HFF-Myc (cell line): ENCODE measurements around the gene PTH1R.

Experiments
- DNase-seq: peaks from one replicate; pipeline ENCODE4 v3.0.0-alpha.2; 2011; ENCODE audit warnings: low read depth; ENCODE audit errors: extremely low read depth
- H3K4me3 ChIP-seq: replicated peaks from 2 replicates; pipeline ENCODE4 v1.5.1; 2011; ENCODE audit warnings: low read depth, mild to moderate bottlenecking, control low read depth, low read length
- TF ChIP-seq, protein P1 (sequence below): IDR thresholded peaks from 2 replicates; pipeline ENCODE4 v1.5.1; 2012; ENCODE audit warnings: mild to moderate bottlenecking, low read depth, low read length, control low read depth; ENCODE audit errors: missing control alignments

PTH1R gene

DNA sequence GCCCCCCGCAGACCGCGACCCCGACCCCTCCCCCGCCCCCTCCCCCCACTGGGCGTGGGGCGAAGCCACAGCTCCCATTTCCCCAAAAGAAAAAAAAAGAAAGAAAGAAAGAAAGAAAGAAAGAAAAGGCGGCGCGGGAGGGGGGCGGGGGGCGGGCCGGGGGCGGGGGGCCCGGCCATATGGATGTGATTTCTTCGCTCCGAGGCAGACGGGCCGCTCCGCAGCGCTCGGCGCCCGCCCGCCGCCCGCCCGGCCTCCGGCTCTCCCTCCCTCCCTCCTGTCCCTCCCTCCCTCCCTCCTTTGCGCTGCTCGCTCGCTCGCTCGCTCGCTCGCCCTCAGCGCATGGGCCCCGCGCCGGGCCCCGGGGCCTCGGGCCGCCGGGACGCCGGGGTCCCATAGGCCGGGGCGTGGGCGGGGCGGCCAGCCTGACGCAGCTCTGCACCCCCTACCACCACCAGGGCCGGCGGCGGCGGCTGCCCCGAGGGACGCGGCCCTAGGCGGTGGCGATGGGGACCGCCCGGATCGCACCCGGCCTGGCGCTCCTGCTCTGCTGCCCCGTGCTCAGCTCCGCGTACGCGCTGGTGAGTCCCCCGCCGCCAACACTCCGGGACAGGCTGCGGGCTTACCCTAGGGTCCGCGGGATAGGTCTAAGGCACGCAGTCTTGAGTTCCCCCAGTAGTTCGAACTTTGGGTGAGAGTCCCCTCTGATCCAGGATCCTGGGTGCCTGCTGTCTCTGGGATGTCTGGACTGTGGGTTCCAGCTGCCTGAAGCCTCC is 5.7 kb downstream of the PTH1R start:
- no peak for DNase-seq
- TF ChIP-seq, protein P1, sequence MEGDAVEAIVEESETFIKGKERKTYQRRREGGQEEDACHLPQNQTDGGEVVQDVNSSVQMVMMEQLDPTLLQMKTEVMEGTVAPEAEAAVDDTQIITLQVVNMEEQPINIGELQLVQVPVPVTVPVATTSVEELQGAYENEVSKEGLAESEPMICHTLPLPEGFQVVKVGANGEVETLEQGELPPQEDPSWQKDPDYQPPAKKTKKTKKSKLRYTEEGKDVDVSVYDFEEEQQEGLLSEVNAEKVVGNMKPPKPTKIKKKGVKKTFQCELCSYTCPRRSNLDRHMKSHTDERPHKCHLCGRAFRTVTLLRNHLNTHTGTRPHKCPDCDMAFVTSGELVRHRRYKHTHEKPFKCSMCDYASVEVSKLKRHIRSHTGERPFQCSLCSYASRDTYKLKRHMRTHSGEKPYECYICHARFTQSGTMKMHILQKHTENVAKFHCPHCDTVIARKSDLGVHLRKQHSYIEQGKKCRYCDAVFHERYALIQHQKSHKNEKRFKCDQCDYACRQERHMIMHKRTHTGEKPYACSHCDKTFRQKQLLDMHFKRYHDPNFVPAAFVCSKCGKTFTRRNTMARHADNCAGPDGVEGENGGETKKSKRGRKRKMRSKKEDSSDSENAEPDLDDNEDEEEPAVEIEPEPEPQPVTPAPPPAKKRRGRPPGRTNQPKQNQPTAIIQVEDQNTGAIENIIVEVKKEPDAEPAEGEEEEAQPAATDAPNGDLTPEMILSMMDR: no peak
- peak overlapping the region; percentile 4 for H3K4me3 ChIP-seq

DNA sequence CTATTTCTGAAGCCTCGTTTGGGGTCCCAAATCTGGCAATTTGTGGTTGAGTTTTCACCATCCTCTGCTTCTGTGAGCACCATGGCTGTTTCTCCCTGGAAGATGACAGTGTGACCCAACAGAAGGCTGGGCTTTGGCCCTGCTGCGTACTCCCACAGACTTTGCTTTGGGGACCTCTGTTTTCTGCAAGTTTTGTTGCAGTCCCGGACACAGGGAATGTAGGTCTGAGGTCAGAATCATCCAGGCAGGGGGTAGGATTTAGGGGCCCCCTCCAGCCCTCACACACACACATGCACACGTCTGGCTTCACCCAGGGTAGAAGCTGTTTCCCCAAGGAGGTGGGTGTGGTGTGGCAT is 6.3 kb downstream of the PTH1R start:
- TF ChIP-seq, protein P1: no peak
- 0 out of 2 replicates have a peak overlapping the region, but pooled peaks have one; percentile 4 for H3K4me3 ChIP-seq
- DNase-seq: no peak

DNA sequence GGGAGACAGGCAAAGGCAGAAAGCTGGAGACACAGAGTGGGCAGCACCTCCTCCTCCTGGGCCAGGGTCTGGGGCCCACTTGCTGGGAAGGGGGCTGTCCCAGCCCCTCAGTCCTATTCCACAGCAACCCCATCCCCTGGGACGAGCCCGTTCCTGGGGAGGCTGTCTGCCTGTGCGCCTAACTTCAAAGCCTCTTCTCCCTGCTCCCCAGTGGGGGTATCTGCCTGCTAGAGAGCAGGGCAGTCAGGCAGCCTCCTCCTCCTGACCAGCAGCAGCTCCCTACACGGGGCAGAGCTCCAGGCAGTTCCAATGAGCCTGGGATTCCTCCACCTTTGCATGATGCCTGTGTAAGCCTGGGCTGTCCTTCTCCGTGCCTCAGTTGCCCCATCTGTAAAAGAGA is 6.9 kb downstream of the PTH1R start:
- H3K4me3 ChIP-seq: no peak overlapping the region
- no peak for DNase-seq
- TF ChIP-seq, protein P1: no peak

DNA sequence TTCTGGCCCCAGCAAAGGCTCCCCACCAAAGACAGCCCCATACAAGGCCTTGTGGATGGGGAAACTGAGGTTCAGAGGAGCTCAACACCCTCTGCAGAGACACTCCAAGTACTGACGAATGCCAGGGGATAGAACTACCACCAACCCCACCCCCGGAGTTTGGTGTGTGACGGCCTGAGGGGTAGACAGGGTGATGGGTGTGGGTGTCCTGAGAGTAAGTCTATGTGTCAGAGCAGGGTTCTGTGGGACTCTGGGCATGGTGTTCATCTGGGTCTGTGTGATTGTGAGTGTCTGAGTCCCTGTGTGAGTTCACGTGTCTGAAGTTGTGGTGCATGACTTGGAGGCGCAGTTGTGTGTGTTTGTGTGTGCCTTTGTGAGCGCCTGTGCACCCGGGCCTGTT is 7.4 kb downstream of the PTH1R start:
- no peak for DNase-seq
- TF ChIP-seq, protein P1: no peak
- no peak overlapping the region for H3K4me3 ChIP-seq

DNA sequence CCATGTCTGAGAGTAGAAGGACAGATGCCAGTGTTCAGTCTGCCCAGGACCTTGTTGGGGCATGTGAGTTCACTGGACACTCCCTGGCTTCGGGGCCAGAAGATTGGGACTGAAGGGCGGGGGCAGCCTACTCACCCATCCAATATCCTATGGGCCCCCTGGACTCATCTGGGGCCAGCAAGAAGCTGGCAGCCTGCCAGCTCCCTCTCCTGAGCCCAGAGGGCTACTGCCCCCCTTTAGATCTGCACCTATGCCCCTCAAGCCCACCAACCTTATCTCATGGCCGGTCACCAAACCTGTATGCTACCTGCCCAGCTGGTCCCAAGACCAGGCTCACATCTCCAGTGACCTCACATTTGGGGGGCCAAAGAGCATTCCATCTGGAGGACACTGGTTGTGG is 8.1 kb downstream of the PTH1R start:
- no peak for DNase-seq
- TF ChIP-seq, protein P1: no peak
- no peak overlapping the region for H3K4me3 ChIP-seq

DNA sequence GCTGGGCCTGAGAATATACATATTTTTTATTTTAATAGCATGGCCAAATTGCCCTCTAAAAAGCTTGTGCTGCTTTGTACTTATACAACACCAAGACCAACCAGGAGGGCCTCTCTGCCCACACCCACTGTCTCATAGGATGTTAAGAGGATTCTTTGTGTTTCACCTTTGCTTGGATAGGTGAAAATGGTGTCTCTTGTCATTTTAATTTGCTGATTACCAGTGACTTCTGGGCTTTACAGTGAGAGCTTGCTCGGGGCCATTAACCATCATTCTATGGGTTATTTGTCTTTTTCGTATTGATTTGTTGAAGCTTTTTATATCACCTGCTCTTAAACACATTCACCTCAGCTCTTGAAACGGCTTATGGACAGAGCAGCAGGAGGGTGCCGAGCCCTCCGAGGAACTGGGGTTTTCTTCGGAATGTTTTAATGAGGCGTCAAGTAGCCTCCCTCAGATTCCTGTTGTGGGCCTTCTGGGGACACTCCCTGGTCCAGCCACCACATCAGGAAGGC is 10.5 kb downstream of the PTH1R start:
- TF ChIP-seq, protein P1: no peak
- no peak overlapping the region for H3K4me3 ChIP-seq
- no peak for DNase-seq
